K562 (cell line): ENCODE measurements around the gene MERTK.

Experiments
- CTCF ChIP-seq, 3 experiments: IDR thresholded peaks in 2 of 3; conservative IDR thresholded peaks in 1 of 3; 2 replicates each; pipeline ENCODE4 v1.5.1; 2011 to 2012; ENCODE audit warnings: low read length in 3 of 3, mild to moderate bottlenecking in 3 of 3, control low read depth in 2 of 3, improper control_type of control experiment in 1 of 3, inconsistent platforms in 1 of 3, low read depth in 1 of 3, mixed read lengths in 1 of 3, moderate library complexity in 1 of 3; ENCODE audit not compliant: insufficient read depth in 2 of 3
- MXI1 ChIP-seq: IDR thresholded peaks from 2 replicates; pipeline ENCODE4 v1.6.1; 2011; ENCODE audit warnings: low read depth, mild to moderate bottlenecking, improper control_type of control experiment, low read length
- SNAPC5 ChIP-seq: fragments of 250-450 bp; sonication (Bioruptor Pico); IDR thresholded peaks from 2 replicates; pipeline ENCODE4 v1.8.0; 2021; ENCODE audit warnings: moderate library complexity, mild to moderate bottlenecking, inconsistent platforms
- TARDBP ChIP-seq: fragments of 450-650 bp; IDR thresholded peaks from 2 replicates; pipeline ENCODE4 v1.6.1; 2016

GRCh38 chr2:112053917-112054846 lies 155.8 kb downstream of the MERTK start:
- TF ChIP-seq TARDBP: no peak
- TF ChIP-seq SNAPC5 (CRISPR knock-in tag): no peak
- TF ChIP-seq CTCF (IDR thresholded peaks at IDR 0.05 in 2 of 3, conservative IDR thresholded peaks at IDR 0.05 in 1 of 3; ENCODE audit: insufficient read depth in 2 of 3, low read depth in 1 of 3, low read length in 3 of 3): no peak
- no peak for TF ChIP-seq MXI1
